ENCODE data around the gene TUBGCP3.

- TF ChIP-seq CTCF (conservative IDR thresholded peaks at IDR 0.05; ENCODE audit: low read length) (no peak), EZH2phosphoT487 (IDR thresholded peaks at IDR 0.05; ENCODE audit: borderline replicate concordance, low read depth, low read length) (no peak)
These were observed 113.1 kb downstream of the TUBGCP3 start for GRCh38 chr13:112474869-112475268.

Measured in OCI-LY7 (cell line).